Hepatocyte (in vitro differentiated cells): ENCODE data around the gene OSBP2. TPM values are rescaled to one million over a fixed set of nuclear protein-coding genes. Genes with fewer than 3 reads are reported as not detected.

Source experiments
- DNase-seq: peaks from one replicate; pipeline ENCODE4 v3.0.0-alpha.2; 2016; ENCODE audit warnings: low spot score
- H2AFZ ChIP-seq: fragments of 200-600 bp; sonication (generic); 2 replicates; pipeline ENCODE4 v1.6.0; 2016; ENCODE audit warnings: antibody characterized with exemption, mild to moderate bottlenecking
- H3K27ac ChIP-seq: fragments of 200-600 bp; sonication (generic); 2 replicates; pipeline ENCODE4 v1.5.1; 2016; ENCODE audit warnings: mild to moderate bottlenecking
- H3K27me3 ChIP-seq: fragments of 200-600 bp; sonication (generic); 2 replicates; pipeline ENCODE4 v1.6.1; 2016
- H3K36me3 ChIP-seq: fragments of 200-600 bp; sonication (generic); replicated peaks from 2 replicates; pipeline ENCODE4 v1.5.1; 2016; ENCODE audit warnings: low read depth; ENCODE audit not compliant: insufficient read depth
- H3K4me1 ChIP-seq: fragments of 200-600 bp; sonication (generic); 2 replicates; pipeline ENCODE4 v1.5.1; 2016; ENCODE audit warnings: mild to moderate bottlenecking, moderate library complexity; ENCODE audit not compliant: insufficient read depth
- H3K4me2 ChIP-seq: fragments of 200-600 bp; sonication (generic); 2 replicates; pipeline ENCODE4 v1.6.0; 2016
- H3K4me3 ChIP-seq: fragments of 200-600 bp; sonication (generic); 2 replicates; pipeline ENCODE4 v1.5.1; 2016; ENCODE audit warnings: mild to moderate bottlenecking
- H3K79me2 ChIP-seq: fragments of 200-600 bp; sonication (generic); 2 replicates; pipeline ENCODE4 v1.6.0; 2017; ENCODE audit warnings: mild to moderate bottlenecking
- H3K9me2 ChIP-seq: fragments of 200-600 bp; sonication (generic); replicated peaks from 2 replicates; pipeline ENCODE4 v1.6.0; 2017; ENCODE audit warnings: mild to moderate bottlenecking; ENCODE audit not compliant: insufficient read depth
- H3K9me3 ChIP-seq: fragments of 200-600 bp; sonication (generic); 2 replicates; pipeline ENCODE4 v1.5.1; 2016; ENCODE audit warnings: low read depth, mild to moderate bottlenecking
- H4K20me1 ChIP-seq: fragments of 200-600 bp; sonication (generic); 2 replicates; pipeline ENCODE4 v1.6.0; 2016; ENCODE audit warnings: mild to moderate bottlenecking; ENCODE audit not compliant: insufficient read depth, poor library complexity, severe bottlenecking
- EZH2 ChIP-seq: fragments of 200-600 bp; sonication (generic); IDR thresholded peaks from 2 replicates; pipeline ENCODE4 v1.6.1; 2016; ENCODE audit warnings: antibody characterized with exemption, mild to moderate bottlenecking, borderline replicate concordance
- EZH2phosphoT487 ChIP-seq: fragments of 200-600 bp; sonication (generic); IDR thresholded peaks from one replicate; pipeline ENCODE4 v1.6.1; 2018; ENCODE audit warnings: antibody characterized with exemption, mild to moderate bottlenecking, low read depth, moderate library complexity; ENCODE audit not compliant: unreplicated experiment, severe bottlenecking
- WGBS: methylation state at CpG from one replicate; pipeline ENCODE4 v1.1.6; 2016; ENCODE audit warnings: low lambda C conversion rate; ENCODE audit errors: missing lambda C conversion rate; 5-methylcytosine and 5-hydroxymethylcytosine counted together
- polyA plus RNA-seq: library from polyadenylated mRNA; unstranded; fragments of >200 nt; fragmentation: Nextera tagmentation; extraction: Ambion mirVana; gene quantifications from 2 replicates; pipeline ENCODE4 v1.2.1, GENCODE V29; 2016
- total RNA-seq: library from RNA; depleted of rRNA; stranded (reverse); fragments of >200 nt; gene quantifications from 2 replicates; pipeline ENCODE4 v1.2.3, GENCODE V29; 2014
- TF ChIP-seq, protein P1 (sequence below): fragments of 200-600 bp; sonication (generic); IDR thresholded peaks from 2 replicates; pipeline ENCODE4 v1.5.1; 2016; ENCODE audit warnings: antibody characterized with exemption, mild to moderate bottlenecking; ENCODE audit not compliant: poor library complexity

The OSBP2 gene
- total and polyA plus RNA-seq, 2 experiments from 2014 or later = 23.0 to 25.5 TPM

DNA sequence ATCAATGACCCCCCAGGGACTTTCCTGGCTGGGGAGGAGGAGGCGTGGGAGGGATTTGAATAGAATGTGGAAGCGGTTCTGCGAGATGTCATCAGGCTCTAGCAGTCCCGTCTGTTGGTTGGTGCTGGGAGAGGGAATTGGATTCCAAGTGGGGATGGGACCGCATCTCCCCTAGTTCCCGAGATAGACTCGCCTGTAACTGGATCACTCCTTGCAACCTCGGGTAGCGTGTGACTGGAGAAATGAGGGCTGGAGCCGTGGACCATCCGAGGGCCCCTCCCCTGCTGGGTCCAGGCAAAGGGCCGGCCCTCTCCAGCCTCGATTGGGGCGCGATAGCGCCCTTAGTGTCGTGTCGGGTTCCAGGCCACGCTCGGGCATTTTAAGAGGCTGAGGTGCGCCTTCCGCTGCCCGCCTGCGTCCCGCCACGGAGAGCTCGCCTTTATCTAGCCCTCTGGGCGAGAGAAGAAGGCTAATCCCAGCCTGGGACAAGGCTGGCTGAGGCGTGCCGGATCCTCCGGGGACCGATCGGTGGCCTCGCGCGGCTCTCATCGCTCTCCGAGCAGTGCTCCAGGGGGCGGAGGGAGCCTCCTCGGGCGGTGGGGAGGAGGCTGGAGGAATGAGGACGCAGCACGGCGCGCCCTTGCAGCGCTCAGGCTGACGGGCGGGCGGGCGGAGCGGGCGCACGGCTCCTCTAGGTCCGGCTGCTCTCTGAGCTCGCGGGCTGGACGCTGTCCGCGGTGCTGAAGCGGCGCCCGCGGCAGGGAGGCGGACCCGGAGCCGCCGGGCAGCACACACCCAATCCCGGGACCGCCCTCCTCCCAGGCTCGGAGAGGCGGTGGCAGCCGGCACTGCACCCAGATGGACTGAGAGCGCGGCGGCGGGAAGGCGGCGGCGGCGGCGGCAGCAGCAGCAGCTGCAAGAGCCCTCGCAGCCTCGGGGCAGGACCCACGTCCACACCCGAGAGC, 107.8 kb downstream of the OSBP2 start:
- no peaks in the 10 kb centered on the region for H3K36me3 ChIP-seq
- TF ChIP-seq, protein P1, sequence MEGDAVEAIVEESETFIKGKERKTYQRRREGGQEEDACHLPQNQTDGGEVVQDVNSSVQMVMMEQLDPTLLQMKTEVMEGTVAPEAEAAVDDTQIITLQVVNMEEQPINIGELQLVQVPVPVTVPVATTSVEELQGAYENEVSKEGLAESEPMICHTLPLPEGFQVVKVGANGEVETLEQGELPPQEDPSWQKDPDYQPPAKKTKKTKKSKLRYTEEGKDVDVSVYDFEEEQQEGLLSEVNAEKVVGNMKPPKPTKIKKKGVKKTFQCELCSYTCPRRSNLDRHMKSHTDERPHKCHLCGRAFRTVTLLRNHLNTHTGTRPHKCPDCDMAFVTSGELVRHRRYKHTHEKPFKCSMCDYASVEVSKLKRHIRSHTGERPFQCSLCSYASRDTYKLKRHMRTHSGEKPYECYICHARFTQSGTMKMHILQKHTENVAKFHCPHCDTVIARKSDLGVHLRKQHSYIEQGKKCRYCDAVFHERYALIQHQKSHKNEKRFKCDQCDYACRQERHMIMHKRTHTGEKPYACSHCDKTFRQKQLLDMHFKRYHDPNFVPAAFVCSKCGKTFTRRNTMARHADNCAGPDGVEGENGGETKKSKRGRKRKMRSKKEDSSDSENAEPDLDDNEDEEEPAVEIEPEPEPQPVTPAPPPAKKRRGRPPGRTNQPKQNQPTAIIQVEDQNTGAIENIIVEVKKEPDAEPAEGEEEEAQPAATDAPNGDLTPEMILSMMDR = peak; percentile 6
- TF ChIP-seq EZH2 (peak; percentile 39), EZH2phosphoT487 (no peak)
- H3K79me2 ChIP-seq = no peaks in the 10 kb centered on the region
- peaks cover 3% of the 10 kb centered on the region for H3K4me1 ChIP-seq
- H3K9me3 ChIP-seq = no peaks in the 10 kb centered on the region
- no peak overlapping the region for H3K27ac ChIP-seq
- 4% methylated on average over 62 of the region's 85 CpGs for WGBS
- no peak overlapping the region for H3K4me3 ChIP-seq
- peak; percentile 96 for DNase-seq
- H4K20me1 ChIP-seq = peaks cover 7% of the 10 kb centered on the region
- no peaks in the 10 kb centered on the region for H3K9me2 ChIP-seq
- no peak overlapping the region for H2AFZ ChIP-seq
- peaks cover 68% of the 10 kb centered on the region for H3K27me3 ChIP-seq
- peak overlapping the region; percentile 92 for H3K4me2 ChIP-seq

DNA sequence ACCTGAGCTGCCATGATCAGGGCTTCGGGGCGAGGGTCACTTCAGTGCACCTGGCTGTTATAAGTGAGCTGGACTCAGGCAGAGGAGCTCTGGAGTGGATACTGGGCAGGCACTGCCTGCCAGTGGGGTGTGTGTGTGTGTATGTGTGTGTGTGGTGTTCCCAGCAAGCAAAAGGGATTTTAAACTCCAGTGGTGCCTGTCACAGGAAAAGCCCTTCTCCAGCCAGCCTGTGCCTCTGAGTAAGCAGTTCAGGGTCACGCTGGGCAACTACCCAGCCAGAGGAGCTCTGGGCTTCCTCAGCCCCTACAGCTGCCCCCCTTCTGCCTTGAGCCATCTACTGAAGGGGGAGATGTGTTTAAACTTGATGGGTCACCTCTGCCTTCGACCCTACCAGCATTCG, 109.0 kb downstream of the OSBP2 start:
- Histone ChIP-seq H3K9me3 (no peaks in the 10 kb centered on the region), H3K36me3 (no peaks in the 10 kb centered on the region), H3K9me2 (no peaks in the 10 kb centered on the region), H3K27me3 (peaks cover 68% of the 10 kb centered on the region), H3K4me3 (no peak overlapping the region), H4K20me1 (peaks cover 7% of the 10 kb centered on the region), H3K4me2 (no peak overlapping the region), H3K79me2 (no peaks in the 10 kb centered on the region), H3K4me1 (peaks cover 3% of the 10 kb centered on the region), H2AFZ (no peak overlapping the region), H3K27ac (no peak overlapping the region)
- no peak for TF ChIP-seq EZH2
- TF ChIP-seq, protein P1 = no peak
- no peak for TF ChIP-seq EZH2phosphoT487
- DNase-seq = no peak
- WGBS = 91% methylated on average over 5 of the region's 5 CpGs

DNA sequence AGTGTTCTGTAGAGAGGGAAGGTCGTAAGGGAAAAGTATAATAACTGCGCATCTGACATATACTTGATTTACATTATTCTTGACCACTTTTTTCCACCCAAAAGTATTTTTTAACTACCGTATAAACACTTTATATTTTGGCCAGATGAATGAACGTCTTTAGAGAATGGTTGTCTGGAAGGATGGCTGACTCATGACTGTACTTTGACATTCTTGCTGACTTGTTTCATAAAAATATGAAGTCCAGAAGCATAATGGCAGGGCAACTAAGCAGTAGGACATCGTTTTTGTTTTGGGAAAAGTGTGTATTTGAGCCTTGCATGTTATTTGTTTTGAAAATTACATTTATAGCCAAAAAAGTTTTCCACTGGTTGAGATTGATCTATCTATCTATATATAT, 110.0 kb downstream of the OSBP2 start:
- Histone ChIP-seq H3K27me3 (peaks cover 63% of the 10 kb centered on the region), H4K20me1 (peaks cover 7% of the 10 kb centered on the region), H3K9me3 (no peaks in the 10 kb centered on the region), H3K4me1 (peaks cover 3% of the 10 kb centered on the region), H3K36me3 (no peaks in the 10 kb centered on the region), H3K4me3 (no peak overlapping the region), H3K27ac (no peak overlapping the region), H3K9me2 (no peaks in the 10 kb centered on the region), H3K4me2 (no peak overlapping the region), H3K79me2 (no peaks in the 10 kb centered on the region), H2AFZ (no peak overlapping the region)
- no peak for TF ChIP-seq EZH2phosphoT487
- no peak for TF ChIP-seq EZH2
- TF ChIP-seq, protein P1 = no peak
- 83% methylated on average over 5 of the region's 5 CpGs for whole genome bisulfite sequencing
- no peak for DNase-seq
